ENCODE results near the gene HOXA1.

DNA sequence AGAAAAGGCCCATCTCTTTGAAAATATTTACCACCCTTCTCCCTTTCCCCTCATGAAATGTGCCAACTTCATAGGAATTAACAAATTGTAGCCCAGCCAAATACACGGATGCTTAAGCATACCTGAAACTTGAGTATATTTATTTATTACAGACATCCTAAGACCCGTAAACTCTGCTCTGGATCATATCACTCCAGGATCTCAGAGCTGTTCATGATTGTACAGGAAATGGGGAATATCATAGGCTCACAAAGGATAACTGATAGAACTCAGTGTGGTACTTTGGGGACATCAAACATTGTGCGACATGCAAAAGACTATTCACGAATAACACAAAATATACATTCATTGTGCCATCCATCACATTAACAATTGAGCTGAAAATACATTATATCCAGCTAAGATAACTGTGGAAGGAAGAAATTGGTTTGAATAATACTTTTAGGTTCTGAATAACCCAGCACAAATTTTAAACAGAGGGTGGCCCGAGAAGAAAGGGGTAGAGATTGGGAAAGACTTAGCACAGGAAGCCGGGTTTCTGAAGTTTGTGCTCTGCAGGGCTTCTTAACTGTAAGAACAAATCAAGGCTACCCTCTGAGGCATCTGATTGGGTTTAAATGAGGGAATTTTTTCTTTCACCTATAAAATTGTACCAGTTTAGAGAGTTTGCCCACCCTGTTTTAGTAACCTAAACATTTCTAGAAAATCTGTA, 2.5 kb downstream of the HOXA1 start:
- TF ChIP-seq POLR2A (IDR thresholded peaks at IDR 0.05; ENCODE audit: extremely low read depth, insufficient read length) (no peak), CTCF (IDR thresholded peaks at IDR 0.05; ENCODE audit: low read depth, low read length) (no peak)
